Measurements from ENCODE around the gene SERTM1. TPM values are rescaled to one million over a fixed set of nuclear protein-coding genes. Genes with fewer than 3 reads are reported as not detected.

The SERTM1 gene
- total and polyA plus RNA-seq, 2 of the 4 experiments (the other 2 are of a cell fraction) = not detected

DNA sequence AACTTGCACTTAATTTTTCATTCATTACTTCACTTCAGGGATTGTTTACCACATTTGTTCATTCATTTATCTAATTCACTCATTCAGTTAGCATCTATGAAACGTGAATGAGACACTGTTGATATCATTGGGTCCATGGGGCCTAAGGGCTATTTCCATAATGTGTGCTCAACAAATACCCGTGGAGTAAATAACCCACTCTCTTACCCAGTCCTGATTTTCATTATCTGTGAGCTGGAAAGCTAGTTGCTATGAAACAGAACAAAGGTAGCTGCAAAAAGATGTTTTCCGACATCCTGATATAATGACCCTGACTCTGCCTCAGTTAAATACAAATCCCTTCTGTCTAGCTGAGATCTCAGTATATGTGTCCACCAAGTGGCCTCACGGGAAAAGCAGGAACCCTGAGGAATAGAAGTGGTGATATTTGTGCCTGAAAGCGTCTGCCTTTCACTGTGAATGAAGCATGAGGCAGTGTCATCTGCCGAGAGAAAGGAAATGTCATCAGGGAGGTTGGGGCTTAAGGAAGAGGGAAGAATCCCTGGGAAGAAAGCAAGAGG lies 63.8 kb downstream of the SERTM1 start:
- H3K9me3 ChIP-seq (ENCODE audit: control insufficient read depth, insufficient read depth, low read length) = no peaks in the 10 kb centered on the region
- ATAC-seq (ENCODE audit: low read depth) (no peak), DNase-seq (no peak)
- H2BK5ac ChIP-seq (ENCODE audit: low read depth, low read length, poor library complexity, severe bottlenecking) = no peak overlapping the region
- BruUV-seq (replicated peaks) = no TSS peak
- no peak overlapping the region for H2AK5ac ChIP-seq (ENCODE audit: low read depth, low read length)
- no peak overlapping the region for H3K23ac ChIP-seq (ENCODE audit: low read depth, low read length)
- no peak overlapping the region for H2AFZ ChIP-seq (replicated peaks; ENCODE audit: low read length, poor library complexity)
- H4K5ac ChIP-seq (ENCODE audit: low read depth, low read length) = no peak overlapping the region
- H4K8ac ChIP-seq (ENCODE audit: low read depth in 2 of 2, low read length in 2 of 2) = no peak overlapping the region
- H3K27me3 ChIP-seq (ENCODE audit: control insufficient read depth, insufficient read depth, low read length) = peaks cover 2% of the 10 kb centered on the region; the same call in 1 of the 2 replicates
- no CpG with 5 or more reads among the region's 6 CpGs for WGBS, 2 experiments (ENCODE audit: extremely low coverage in 2 of 2, insufficient read length in 1 of 2)
- in situ Hi-C loops (cut with MboI; ENCODE audit: low sequenced_read_pairs) = loop anchor here (10.0 to 25.0 kb wide), 2 partner anchors 453 to 750 kb away; no protein-coding TSS in a partner anchor
- no peak overlapping the region for H3K56ac ChIP-seq (ENCODE audit: extremely low read depth, insufficient read depth, low read length)
- no peaks in the 10 kb centered on the region for H3K4me1 ChIP-seq (ENCODE audit: control insufficient read depth, insufficient read depth, low read length)
- no peak overlapping the region for H2BK120ac ChIP-seq (ENCODE audit: low read depth, low read length)
- no peaks in the 10 kb centered on the region for H3K9me1 ChIP-seq (ENCODE audit: insufficient read depth, low read length)
- H4K91ac ChIP-seq (ENCODE audit: insufficient read depth, low read depth, low read length) = no peak overlapping the region
- no peak overlapping the region for H3K18ac ChIP-seq (ENCODE audit: low read depth, low read length)
- H3K9ac ChIP-seq (ENCODE audit: low read depth, low read length) = no peak overlapping the region
- no peak overlapping the region for H2BK20ac ChIP-seq (ENCODE audit: low read depth, low read length)
- no peaks in the 10 kb centered on the region for H4K20me1 ChIP-seq (ENCODE audit: insufficient read depth, low read length)
- no peak overlapping the region for H2BK15ac ChIP-seq (ENCODE audit: low read depth, low read length)
- H3K79me1 ChIP-seq (ENCODE audit: low read depth in 1 of 2, low read length in 2 of 2) = no peaks in the 10 kb centered on the region
- ChIA-PET POLR2A (ENCODE audit: unreplicated experiment) (no interaction called here), CTCF (interaction anchor here (0.6 to 1.4 kb wide), 3 partner anchors 52 to 758 kb away, joined by 3 to 4 read pairs (median 4); no protein-coding TSS in a partner anchor)
- no peak for TF ChIP-seq CHD1 (IDR thresholded peaks at IDR 0.05; ENCODE audit: low read depth, low read length)
- TF ChIP-seq BHLHE40 (IDR thresholded peaks at IDR 0.05; ENCODE audit: low read depth, low read length) = no peak
- TF ChIP-seq MAZ (IDR thresholded peaks at IDR 0.05; ENCODE audit: borderline replicate concordance, low read depth, low read length) = no peak
- no peak for TF ChIP-seq CEBPB (IDR thresholded peaks at IDR 0.05; ENCODE audit: low read depth, low read length)
- no peak for TF ChIP-seq RAD21 (IDR thresholded peaks at IDR 0.05; ENCODE audit: low read length)
- TF ChIP-seq, protein P1, sequence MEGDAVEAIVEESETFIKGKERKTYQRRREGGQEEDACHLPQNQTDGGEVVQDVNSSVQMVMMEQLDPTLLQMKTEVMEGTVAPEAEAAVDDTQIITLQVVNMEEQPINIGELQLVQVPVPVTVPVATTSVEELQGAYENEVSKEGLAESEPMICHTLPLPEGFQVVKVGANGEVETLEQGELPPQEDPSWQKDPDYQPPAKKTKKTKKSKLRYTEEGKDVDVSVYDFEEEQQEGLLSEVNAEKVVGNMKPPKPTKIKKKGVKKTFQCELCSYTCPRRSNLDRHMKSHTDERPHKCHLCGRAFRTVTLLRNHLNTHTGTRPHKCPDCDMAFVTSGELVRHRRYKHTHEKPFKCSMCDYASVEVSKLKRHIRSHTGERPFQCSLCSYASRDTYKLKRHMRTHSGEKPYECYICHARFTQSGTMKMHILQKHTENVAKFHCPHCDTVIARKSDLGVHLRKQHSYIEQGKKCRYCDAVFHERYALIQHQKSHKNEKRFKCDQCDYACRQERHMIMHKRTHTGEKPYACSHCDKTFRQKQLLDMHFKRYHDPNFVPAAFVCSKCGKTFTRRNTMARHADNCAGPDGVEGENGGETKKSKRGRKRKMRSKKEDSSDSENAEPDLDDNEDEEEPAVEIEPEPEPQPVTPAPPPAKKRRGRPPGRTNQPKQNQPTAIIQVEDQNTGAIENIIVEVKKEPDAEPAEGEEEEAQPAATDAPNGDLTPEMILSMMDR (conservative IDR thresholded peaks at IDR 0.05; ENCODE audit: low read depth, low read length) = no peak
- TF ChIP-seq, protein P2, sequence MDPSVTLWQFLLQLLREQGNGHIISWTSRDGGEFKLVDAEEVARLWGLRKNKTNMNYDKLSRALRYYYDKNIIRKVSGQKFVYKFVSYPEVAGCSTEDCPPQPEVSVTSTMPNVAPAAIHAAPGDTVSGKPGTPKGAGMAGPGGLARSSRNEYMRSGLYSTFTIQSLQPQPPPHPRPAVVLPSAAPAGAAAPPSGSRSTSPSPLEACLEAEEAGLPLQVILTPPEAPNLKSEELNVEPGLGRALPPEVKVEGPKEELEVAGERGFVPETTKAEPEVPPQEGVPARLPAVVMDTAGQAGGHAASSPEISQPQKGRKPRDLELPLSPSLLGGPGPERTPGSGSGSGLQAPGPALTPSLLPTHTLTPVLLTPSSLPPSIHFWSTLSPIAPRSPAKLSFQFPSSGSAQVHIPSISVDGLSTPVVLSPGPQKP (IDR thresholded peaks at IDR 0.05; ENCODE audit: borderline replicate concordance, low read depth, low read length) = no peak
- no peak for TF ChIP-seq RCOR1 (IDR thresholded peaks at IDR 0.05; ENCODE audit: insufficient replicate concordance, low read length)
- no peak for TF ChIP-seq POLR2A (IDR thresholded peaks at IDR 0.05; ENCODE audit: low read depth, low read length)
- TF ChIP-seq, protein P3, sequence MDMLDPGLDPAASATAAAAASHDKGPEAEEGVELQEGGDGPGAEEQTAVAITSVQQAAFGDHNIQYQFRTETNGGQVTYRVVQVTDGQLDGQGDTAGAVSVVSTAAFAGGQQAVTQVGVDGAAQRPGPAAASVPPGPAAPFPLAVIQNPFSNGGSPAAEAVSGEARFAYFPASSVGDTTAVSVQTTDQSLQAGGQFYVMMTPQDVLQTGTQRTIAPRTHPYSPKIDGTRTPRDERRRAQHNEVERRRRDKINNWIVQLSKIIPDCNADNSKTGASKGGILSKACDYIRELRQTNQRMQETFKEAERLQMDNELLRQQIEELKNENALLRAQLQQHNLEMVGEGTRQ (IDR thresholded peaks at IDR 0.05; ENCODE audit: low read depth, low read length) = no peak
- no peak for TF ChIP-seq RFX5 (IDR thresholded peaks at IDR 0.05; ENCODE audit: low read depth, low read length)
- TF ChIP-seq MXI1 (IDR thresholded peaks at IDR 0.05; ENCODE audit: borderline replicate concordance, low read depth, low read length) = no peak
- TF ChIP-seq SMC3 (IDR thresholded peaks at IDR 0.05; ENCODE audit: low read depth, low read length) = no peak
- no peak for TF ChIP-seq MAFK (IDR thresholded peaks at IDR 0.05; ENCODE audit: low read depth, low read length)
- no peak for TF ChIP-seq FOS (IDR thresholded peaks at IDR 0.05; ENCODE audit: low read depth, low read length)
- no peak for TF ChIP-seq NFE2L2 (IDR thresholded peaks at IDR 0.05; ENCODE audit: low read depth, low read length)
- H3K4me2 ChIP-seq (ENCODE audit: low read depth, low read length) = no peak overlapping the region
- no peak overlapping the region for H3K4ac ChIP-seq (ENCODE audit: low read depth, low read length)
- H3K36me3 ChIP-seq (ENCODE audit: control insufficient read depth, insufficient read depth, low read length) = no peaks in the 10 kb centered on the region
- no peak overlapping the region for H3K4me3 ChIP-seq (ENCODE audit: insufficient read depth, low read depth, low read length)
- dilution Hi-C loops (cut with HindIII; ENCODE audit: low sequenced_read_pairs, unreplicated experiment) = no loop called here
- H3K27ac ChIP-seq (ENCODE audit: insufficient read depth, low read length) = no peak overlapping the region
- no peak overlapping the region for H2AK9ac ChIP-seq (replicated peaks; ENCODE audit: low read depth, low read length, poor library complexity)
- no peak overlapping the region for H3K14ac ChIP-seq (replicated peaks; ENCODE audit: low read depth, low read length)
- intact Hi-C loops (cut with micrococcal nuclease) = loop anchor here (5.0 kb wide), 1 partner anchor 245 kb away; no protein-coding TSS in a partner anchor

Data from IMR-90 (cell line).